ENCODE data around the gene KCNJ6. TPM values are rescaled to one million over a fixed set of nuclear protein-coding genes. Genes with fewer than 3 reads are reported as not detected.

Gene KCNJ6
- total RNA-seq, 1 donor from 2014 or later: 0.52 TPM

- Histone ChIP-seq H3K9me3 (ENCODE audit: control insufficient read depth in 3 of 3, low read length in 3 of 3) (peaks cover 0 to 5% (median 0%) of the 10 kb centered on the region in 3 donors), H3K4me3 (ENCODE audit: low read length in 3 of 3) (no peak overlapping the region), H3K36me3 (ENCODE audit: control insufficient read depth in 3 of 3, insufficient read depth in 3 of 3, low read length in 3 of 3) (no peaks in the 10 kb centered on the region), H3K27ac (ENCODE audit: low read depth, low read length) (no peak overlapping the region), H3K27me3 (ENCODE audit: control insufficient read depth in 3 of 3, insufficient read depth in 3 of 3, low read length in 3 of 3) (peaks cover 0 to 13% (median 11%) of the 10 kb centered on the region in 3 donors), H3K9ac (ENCODE audit: low read depth in 1 of 3, low read length in 3 of 3) (no peak overlapping the region), H3K4me1 (ENCODE audit: control insufficient read depth in 3 of 3, insufficient read depth in 3 of 3, low read length in 3 of 3) (no peaks in the 10 kb centered on the region)
Observed at GRCh38 chr21:37886726-37887299, 29.4 kb downstream of the KCNJ6 start.

DNA sequence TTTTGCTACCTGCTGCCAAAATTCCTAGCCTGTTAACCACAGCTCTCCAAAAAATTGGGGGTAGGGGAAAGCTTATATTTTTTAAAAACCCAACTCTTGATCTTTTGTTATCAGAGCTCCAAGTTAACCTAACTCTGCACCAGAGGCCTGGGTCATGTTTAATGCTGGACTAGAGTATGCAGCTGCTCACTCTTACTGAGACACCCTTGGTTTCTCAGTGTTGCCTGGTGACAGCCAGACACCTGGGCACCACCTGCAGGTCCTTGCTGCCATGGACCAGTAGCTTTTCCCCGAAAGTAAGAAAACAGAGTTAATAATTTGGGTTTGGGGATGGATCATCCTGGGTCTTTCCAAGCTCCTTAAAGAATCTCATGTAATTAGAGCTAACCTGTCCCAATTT, 30.1 kb downstream of the KCNJ6 start:
- no peak overlapping the region for H3K27ac ChIP-seq (ENCODE audit: low read depth, low read length)
- H3K4me1 ChIP-seq (ENCODE audit: control insufficient read depth in 3 of 3, insufficient read depth in 3 of 3, low read length in 3 of 3): no peaks in the 10 kb centered on the region
- peaks cover 0 to 5% (median 0%) of the 10 kb centered on the region in 3 donors for H3K9me3 ChIP-seq (ENCODE audit: control insufficient read depth in 3 of 3, low read length in 3 of 3)
- H3K4me3 ChIP-seq (ENCODE audit: low read length in 3 of 3): no peak overlapping the region
- H3K36me3 ChIP-seq (ENCODE audit: control insufficient read depth in 3 of 3, insufficient read depth in 3 of 3, low read length in 3 of 3): no peaks in the 10 kb centered on the region
- no peak overlapping the region for H3K9ac ChIP-seq (ENCODE audit: low read depth in 1 of 3, low read length in 3 of 3)
- H3K27me3 ChIP-seq (ENCODE audit: control insufficient read depth in 3 of 3, insufficient read depth in 3 of 3, low read length in 3 of 3): peaks cover 0 to 13% (median 11%) of the 10 kb centered on the region in 3 donors

DNA sequence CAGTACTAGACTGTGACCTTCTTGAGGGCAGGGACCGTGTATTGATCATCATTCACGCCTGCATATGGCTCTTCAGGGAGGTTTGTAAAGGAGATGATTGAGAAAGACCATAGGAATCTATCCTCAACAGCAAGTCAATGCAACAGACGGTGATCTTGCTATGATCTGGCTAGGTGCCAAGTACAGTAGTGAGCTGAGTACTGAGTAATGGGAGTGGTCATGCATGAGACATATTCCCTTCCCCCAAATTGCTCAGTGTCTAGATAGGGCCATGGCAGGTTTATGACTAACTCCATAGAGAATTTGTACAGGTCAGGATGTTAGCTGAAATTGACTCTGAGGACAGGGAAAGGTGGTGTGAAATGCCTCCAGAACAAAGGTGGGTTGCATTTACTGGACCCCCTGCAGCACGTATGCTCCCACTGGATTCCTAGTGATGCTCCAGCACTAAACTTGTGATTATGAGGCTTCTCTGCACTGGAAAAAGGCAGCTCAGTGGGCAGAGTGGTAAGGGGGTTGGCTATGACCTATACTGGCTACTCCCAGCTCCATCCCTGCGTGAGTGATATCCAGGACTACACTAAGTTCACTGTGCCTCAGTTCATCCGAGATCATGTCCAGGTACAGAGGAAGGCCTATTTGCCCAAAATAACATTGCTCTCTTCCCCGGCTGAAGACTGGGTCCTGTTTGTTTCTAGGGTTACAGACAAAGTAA, 37.2 kb downstream of the KCNJ6 start:
- H3K27me3 ChIP-seq (ENCODE audit: control insufficient read depth in 3 of 3, insufficient read depth in 3 of 3, low read length in 3 of 3): peaks cover 0 to 11% (median 4%) of the 10 kb centered on the region in 3 donors
- no peaks in the 10 kb centered on the region for H3K9me3 ChIP-seq (ENCODE audit: control insufficient read depth in 3 of 3, low read length in 3 of 3)
- H3K36me3 ChIP-seq (ENCODE audit: control insufficient read depth in 3 of 3, insufficient read depth in 3 of 3, low read length in 3 of 3): no peaks in the 10 kb centered on the region
- no peaks in the 10 kb centered on the region for H3K4me1 ChIP-seq (ENCODE audit: control insufficient read depth in 3 of 3, insufficient read depth in 3 of 3, low read length in 3 of 3)
- no peak overlapping the region for H3K4me3 ChIP-seq (ENCODE audit: low read length in 3 of 3)
- H3K9ac ChIP-seq (ENCODE audit: low read depth in 1 of 3, low read length in 3 of 3): no peak overlapping the region
- no peak overlapping the region for H3K27ac ChIP-seq (ENCODE audit: low read depth, low read length)

GRCh38 chr21:37877888-37878684, 38.2 kb downstream of the KCNJ6 start:
- Histone ChIP-seq H3K27ac (ENCODE audit: low read depth, low read length) (no peak overlapping the region), H3K4me3 (ENCODE audit: low read length in 3 of 3) (no peak overlapping the region), H3K36me3 (ENCODE audit: control insufficient read depth in 3 of 3, insufficient read depth in 3 of 3, low read length in 3 of 3) (no peaks in the 10 kb centered on the region), H3K4me1 (ENCODE audit: control insufficient read depth in 3 of 3, insufficient read depth in 3 of 3, low read length in 3 of 3) (no peaks in the 10 kb centered on the region), H3K27me3 (ENCODE audit: control insufficient read depth in 3 of 3, insufficient read depth in 3 of 3, low read length in 3 of 3) (peaks cover 0 to 11% (median 4%) of the 10 kb centered on the region in 3 donors), H3K9ac (ENCODE audit: low read depth in 1 of 3, low read length in 3 of 3) (no peak overlapping the region), H3K9me3 (ENCODE audit: control insufficient read depth in 3 of 3, low read length in 3 of 3) (no peaks in the 10 kb centered on the region)

DNA sequence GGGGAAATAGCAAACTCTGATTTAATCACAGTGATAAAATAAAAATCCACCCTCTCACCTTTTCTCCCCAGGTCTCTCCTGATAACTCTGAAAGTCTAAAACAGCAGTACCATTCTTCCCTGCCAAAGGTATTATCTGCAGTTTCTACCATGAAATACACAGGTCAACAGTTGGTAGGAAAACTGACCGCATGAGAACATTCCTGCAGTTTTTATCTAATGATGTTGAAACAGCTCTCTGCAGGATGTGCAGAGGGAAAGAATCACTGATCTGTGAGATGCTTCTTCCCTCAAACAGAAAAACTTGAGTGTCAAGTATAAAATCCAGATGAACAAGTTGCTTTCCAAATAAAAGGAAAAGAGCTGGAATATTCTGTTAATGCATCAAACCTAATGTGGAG, 39.1 kb downstream of the KCNJ6 start:
- no peaks in the 10 kb centered on the region for H3K4me1 ChIP-seq (ENCODE audit: control insufficient read depth in 3 of 3, insufficient read depth in 3 of 3, low read length in 3 of 3)
- H3K27me3 ChIP-seq (ENCODE audit: control insufficient read depth in 3 of 3, insufficient read depth in 3 of 3, low read length in 3 of 3): peaks cover 0 to 6% (median 4%) of the 10 kb centered on the region in 3 donors
- no peak overlapping the region for H3K9ac ChIP-seq (ENCODE audit: low read depth in 1 of 3, low read length in 3 of 3)
- H3K4me3 ChIP-seq (ENCODE audit: low read length in 3 of 3): no peak overlapping the region
- no peak overlapping the region for H3K27ac ChIP-seq (ENCODE audit: low read depth, low read length)
- no peaks in the 10 kb centered on the region for H3K9me3 ChIP-seq (ENCODE audit: control insufficient read depth in 3 of 3, low read length in 3 of 3)
- no peaks in the 10 kb centered on the region for H3K36me3 ChIP-seq (ENCODE audit: control insufficient read depth in 3 of 3, insufficient read depth in 3 of 3, low read length in 3 of 3)

DNA sequence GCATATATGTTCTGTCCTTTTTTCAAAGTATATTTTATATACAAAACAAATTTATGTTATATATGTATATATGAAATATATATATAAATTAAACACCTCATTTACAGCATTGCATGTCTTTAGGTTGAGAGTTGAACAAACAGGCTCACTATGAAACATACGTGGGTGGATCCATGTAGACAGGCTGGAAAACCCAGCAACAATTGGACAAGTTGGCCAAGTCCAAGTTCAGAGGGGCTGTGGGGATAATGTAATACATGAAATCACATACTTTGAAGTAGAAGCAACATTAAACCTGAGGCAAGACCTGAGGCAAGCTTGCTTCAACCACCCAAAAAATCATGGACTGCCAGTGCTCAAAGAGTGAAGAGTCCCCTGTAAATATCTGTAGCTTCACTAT, 39.7 kb downstream of the KCNJ6 start:
- H3K4me1 ChIP-seq (ENCODE audit: control insufficient read depth in 3 of 3, insufficient read depth in 3 of 3, low read length in 3 of 3): no peaks in the 10 kb centered on the region
- H3K36me3 ChIP-seq (ENCODE audit: control insufficient read depth in 3 of 3, insufficient read depth in 3 of 3, low read length in 3 of 3): no peaks in the 10 kb centered on the region
- no peaks in the 10 kb centered on the region for H3K9me3 ChIP-seq (ENCODE audit: control insufficient read depth in 3 of 3, low read length in 3 of 3)
- H3K27me3 ChIP-seq (ENCODE audit: control insufficient read depth in 3 of 3, insufficient read depth in 3 of 3, low read length in 3 of 3): peaks cover 0 to 6% (median 4%) of the 10 kb centered on the region in 3 donors
- no peak overlapping the region for H3K4me3 ChIP-seq (ENCODE audit: low read length in 3 of 3)
- H3K9ac ChIP-seq (ENCODE audit: low read depth in 1 of 3, low read length in 3 of 3): no peak overlapping the region
- no peak overlapping the region for H3K27ac ChIP-seq (ENCODE audit: low read depth, low read length)

GRCh38 chr21:37874904-37875780, 41.1 kb downstream of the KCNJ6 start:
- H3K27me3 ChIP-seq (ENCODE audit: control insufficient read depth in 3 of 3, insufficient read depth in 3 of 3, low read length in 3 of 3): peaks cover 0 to 4% (median 2%) of the 10 kb centered on the region in 3 donors
- H3K27ac ChIP-seq (ENCODE audit: low read depth, low read length): no peak overlapping the region
- H3K4me3 ChIP-seq (ENCODE audit: low read length in 3 of 3): no peak overlapping the region
- no peaks in the 10 kb centered on the region for H3K36me3 ChIP-seq (ENCODE audit: control insufficient read depth in 3 of 3, insufficient read depth in 3 of 3, low read length in 3 of 3)
- H3K9me3 ChIP-seq (ENCODE audit: control insufficient read depth in 3 of 3, low read length in 3 of 3): no peaks in the 10 kb centered on the region
- H3K4me1 ChIP-seq (ENCODE audit: control insufficient read depth in 3 of 3, insufficient read depth in 3 of 3, low read length in 3 of 3): no peaks in the 10 kb centered on the region
- H3K9ac ChIP-seq (ENCODE audit: low read depth in 1 of 3, low read length in 3 of 3): no peak overlapping the region

DNA sequence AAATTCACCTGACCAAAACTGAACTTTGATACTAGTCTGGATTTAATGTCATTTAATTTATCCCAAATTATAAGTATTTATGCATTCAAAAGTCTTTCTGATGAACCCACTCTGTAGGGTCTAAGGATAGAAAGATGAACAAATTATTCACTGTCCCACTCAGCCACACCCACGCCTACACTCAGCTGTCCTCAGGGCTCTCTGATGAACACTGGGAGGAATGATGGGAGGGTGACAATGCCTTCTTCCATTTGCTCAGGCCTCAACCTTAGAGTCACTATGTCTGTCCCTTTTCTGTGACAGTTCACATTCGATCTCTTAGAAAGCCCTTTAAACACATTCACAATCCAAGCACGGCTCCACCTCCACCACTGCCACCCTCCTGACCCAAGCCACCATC, 41.8 kb downstream of the KCNJ6 start:
- Histone ChIP-seq H3K4me1 (ENCODE audit: control insufficient read depth in 3 of 3, insufficient read depth in 3 of 3, low read length in 3 of 3) (no peaks in the 10 kb centered on the region), H3K9ac (ENCODE audit: low read depth in 1 of 3, low read length in 3 of 3) (no peak overlapping the region), H3K9me3 (ENCODE audit: control insufficient read depth in 3 of 3, low read length in 3 of 3) (no peaks in the 10 kb centered on the region), H3K36me3 (ENCODE audit: control insufficient read depth in 3 of 3, insufficient read depth in 3 of 3, low read length in 3 of 3) (no peaks in the 10 kb centered on the region), H3K27ac (ENCODE audit: low read depth, low read length) (no peak overlapping the region), H3K27me3 (ENCODE audit: control insufficient read depth in 3 of 3, insufficient read depth in 3 of 3, low read length in 3 of 3) (peaks cover 0 to 4% (median 2%) of the 10 kb centered on the region in 3 donors), H3K4me3 (ENCODE audit: low read length in 3 of 3) (no peak overlapping the region)

- no peaks in the 10 kb centered on the region for H3K9me3 ChIP-seq (ENCODE audit: control insufficient read depth in 3 of 3, low read length in 3 of 3)
- H3K9ac ChIP-seq (ENCODE audit: low read depth in 1 of 3, low read length in 3 of 3): no peak overlapping the region
- no peaks in the 10 kb centered on the region for H3K36me3 ChIP-seq (ENCODE audit: control insufficient read depth in 3 of 3, insufficient read depth in 3 of 3, low read length in 3 of 3)
Observed at GRCh38 chr21:37873655-37874054, 42.6 kb downstream of the KCNJ6 start.

More at GRCh38 chr21:37873655-37874054, 42.6 kb downstream of the KCNJ6 start:
- no peak overlapping the region for H3K27ac ChIP-seq (ENCODE audit: low read depth, low read length)
- H3K4me1 ChIP-seq (ENCODE audit: control insufficient read depth in 3 of 3, insufficient read depth in 3 of 3, low read length in 3 of 3): no peaks in the 10 kb centered on the region
- H3K4me3 ChIP-seq (ENCODE audit: low read length in 3 of 3): no peak overlapping the region
- peaks cover 0 to 4% (median 2%) of the 10 kb centered on the region in 3 donors for H3K27me3 ChIP-seq (ENCODE audit: control insufficient read depth in 3 of 3, insufficient read depth in 3 of 3, low read length in 3 of 3)

All from skeletal muscle tissue (tissue), 4 donors.